GM23338 (cell line): ENCODE data around the gene ABCC1. TPM values are rescaled to one million over a fixed set of nuclear protein-coding genes. Genes with fewer than 3 reads are reported as not detected.

Source experiments
- ATAC-seq: fragments of 200-7000 bp; cut with Tn5 transposase; 3 replicates; pipeline ENCODE4 v1.9.1; 2020
- DNase-seq: peaks from one replicate; pipeline ENCODE4 v3.0.0-alpha.2; 2015; ENCODE audit warnings: low spot score
- H2AFZ ChIP-seq: fragments of 200-600 bp; sonication (generic); 2 replicates; pipeline ENCODE4 v1.8.0; 2016; ENCODE audit warnings: antibody characterized with exemption, mild to moderate bottlenecking, moderate library complexity
- H3F3A ChIP-seq: fragments of 200-600 bp; sonication (generic); replicated peaks from 2 replicates; pipeline ENCODE4 v1.8.0; 2017; ENCODE audit warnings: antibody characterized with exemption, mixed run types, low read depth
- H3K27ac ChIP-seq: fragments of 200-600 bp; sonication (generic); 2 replicates; pipeline ENCODE4 v1.6.1; 2016; ENCODE audit warnings: low read depth
- H3K27me3 ChIP-seq: fragments of 200-600 bp; sonication (generic); 2 replicates; pipeline ENCODE4 v1.8.0; 2016; ENCODE audit warnings: mild to moderate bottlenecking, mixed run types, moderate library complexity; ENCODE audit not compliant: insufficient read depth
- H3K36me3 ChIP-seq: fragments of 200-600 bp; sonication (generic); 2 replicates; pipeline ENCODE4 v1.8.0; 2016; ENCODE audit warnings: mild to moderate bottlenecking; ENCODE audit not compliant: insufficient read depth
- H3K4me1 ChIP-seq: fragments of 200-600 bp; sonication (generic); 2 replicates; pipeline ENCODE4 v1.8.0; 2016; ENCODE audit warnings: mild to moderate bottlenecking, moderate library complexity; ENCODE audit not compliant: insufficient read depth
- H3K4me2 ChIP-seq: fragments of 200-600 bp; sonication (generic); 2 replicates; pipeline ENCODE4 v1.7.1; 2017; ENCODE audit warnings: mixed run types
- H3K4me3 ChIP-seq: fragments of 200-600 bp; sonication (generic); 2 replicates; pipeline ENCODE4 v1.6.1; 2016; ENCODE audit warnings: mixed run types
- H3K79me2 ChIP-seq: fragments of 200-600 bp; sonication (generic); replicated peaks from 2 replicates; pipeline ENCODE4 v1.8.0; 2017; ENCODE audit warnings: mild to moderate bottlenecking; ENCODE audit not compliant: insufficient read depth
- H3K9me2 ChIP-seq: fragments of 200-600 bp; sonication (generic); 2 replicates; pipeline ENCODE4 v1.8.0; 2017; ENCODE audit not compliant: insufficient read depth
- H4K20me1 ChIP-seq: fragments of 200-600 bp; sonication (generic); replicated peaks from 2 replicates; pipeline ENCODE4 v1.8.0; 2017; ENCODE audit warnings: mild to moderate bottlenecking; ENCODE audit not compliant: insufficient read depth
- H3K27ac Mint-ChIP-seq: 2 replicates; pipeline ENCODE4 v1.8.0; 2020; ENCODE audit warnings: inconsistent platforms, mild to moderate bottlenecking, moderate library complexity, mixed read lengths
- H3K27me3 Mint-ChIP-seq: 3 replicates; pipeline ENCODE4 v1.8.0; 2022; ENCODE audit warnings: low read depth, mild to moderate bottlenecking, moderate library complexity, mixed read lengths, inconsistent platforms; ENCODE audit not compliant: insufficient read depth, poor library complexity
- H3K36me3 Mint-ChIP-seq: 3 replicates; pipeline ENCODE4 v1.8.0; 2021; ENCODE audit warnings: low read depth, mild to moderate bottlenecking, inconsistent platforms, moderate library complexity, mixed read lengths
- H3K4me1 Mint-ChIP-seq: 3 replicates; pipeline ENCODE4 v1.8.0; 2020; ENCODE audit warnings: mild to moderate bottlenecking, inconsistent platforms, mixed read lengths
- H3K4me3 Mint-ChIP-seq: 3 replicates; pipeline ENCODE4 v1.8.0; 2021; ENCODE audit warnings: moderate library complexity, mild to moderate bottlenecking, inconsistent platforms, mixed read lengths
- H3K9me3 Mint-ChIP-seq: 3 replicates; pipeline ENCODE4 v1.8.0; 2020; ENCODE audit warnings: moderate library complexity, mild to moderate bottlenecking, inconsistent platforms, mixed read lengths
- CREB1 ChIP-seq: fragments of 250-450 bp; sonication (Bioruptor Pico); IDR thresholded peaks from 2 replicates; pipeline ENCODE4 v1.5.0; 2020; ENCODE audit warnings: low read depth, mild to moderate bottlenecking, moderate library complexity
- CTCF ChIP-seq, 2 experiments: fragments of 200-600 bp in 1 of 2; sonication (generic) in 1 of 2; conservative IDR thresholded peaks; 2 replicates each; pipeline versions ENCODE4 v1.5.1 to v1.6.1; 2016 to 2017; ENCODE audit warnings: antibody characterized with exemption in 2 of 2, low read depth in 2 of 2, mild to moderate bottlenecking in 2 of 2, moderate library complexity in 1 of 2
- ETS1 ChIP-seq: IDR thresholded peaks from 2 replicates; pipeline ENCODE4 v1.6.1; 2016; ENCODE audit warnings: antibody characterized with exemption
- EZH2phosphoT487 ChIP-seq: fragments of 200-600 bp; sonication (generic); IDR thresholded peaks from one replicate; pipeline ENCODE4 v1.8.1; 2018; ENCODE audit warnings: antibody characterized with exemption; ENCODE audit not compliant: unreplicated experiment
- JUNB ChIP-seq: IDR thresholded peaks from one replicate; pipeline ENCODE4 v1.6.1; 2016; ENCODE audit warnings: antibody characterized with exemption; ENCODE audit not compliant: unreplicated experiment
- NANOG ChIP-seq: IDR thresholded peaks from 2 replicates; pipeline ENCODE4 v1.6.1; 2016; ENCODE audit warnings: antibody characterized with exemption, borderline replicate concordance
- POLR2AphosphoS5 ChIP-seq: IDR thresholded peaks from 2 replicates; pipeline ENCODE4 v1.6.1; 2016; ENCODE audit warnings: antibody characterized with exemption, low read depth
- REST ChIP-seq: IDR thresholded peaks from one replicate; pipeline ENCODE4 v1.6.1; 2018; ENCODE audit warnings: antibody characterized with exemption; ENCODE audit not compliant: unreplicated experiment
- STAT1 ChIP-seq: IDR thresholded peaks from one replicate; pipeline ENCODE4 v1.6.1; 2016; ENCODE audit warnings: antibody characterized with exemption; ENCODE audit not compliant: unreplicated experiment
- ZNF114 ChIP-seq: fragments of 250-450 bp; sonication (Bioruptor Pico); IDR thresholded peaks from 2 replicates; pipeline ENCODE4 v1.5.0; 2020; ENCODE audit warnings: mild to moderate bottlenecking, moderate library complexity
- ZNF331 ChIP-seq: fragments of 250-450 bp; sonication (Bioruptor Pico); IDR thresholded peaks from 2 replicates; pipeline ENCODE4 v1.5.0; 2020; ENCODE audit warnings: low read depth, mild to moderate bottlenecking, moderate library complexity
- polyA plus RNA-seq: library from polyadenylated mRNA; unstranded; fragments of >200 nt; fragmentation: Nextera tagmentation; extraction: Ambion mirVana; gene quantifications from 2 replicates; pipeline ENCODE4 v1.2.1, GENCODE V29; 2016
- total RNA-seq: library from RNA; depleted of rRNA; stranded (reverse); fragments of >200 nt; shearing (Covaris generic); gene quantifications from 2 replicates; pipeline ENCODE4 v1.2.3, GENCODE V29; 2014

Gene ABCC1
- total and polyA plus RNA-seq, 2 experiments from 2014 or later = 11.0 to 46.6 TPM

DNA sequence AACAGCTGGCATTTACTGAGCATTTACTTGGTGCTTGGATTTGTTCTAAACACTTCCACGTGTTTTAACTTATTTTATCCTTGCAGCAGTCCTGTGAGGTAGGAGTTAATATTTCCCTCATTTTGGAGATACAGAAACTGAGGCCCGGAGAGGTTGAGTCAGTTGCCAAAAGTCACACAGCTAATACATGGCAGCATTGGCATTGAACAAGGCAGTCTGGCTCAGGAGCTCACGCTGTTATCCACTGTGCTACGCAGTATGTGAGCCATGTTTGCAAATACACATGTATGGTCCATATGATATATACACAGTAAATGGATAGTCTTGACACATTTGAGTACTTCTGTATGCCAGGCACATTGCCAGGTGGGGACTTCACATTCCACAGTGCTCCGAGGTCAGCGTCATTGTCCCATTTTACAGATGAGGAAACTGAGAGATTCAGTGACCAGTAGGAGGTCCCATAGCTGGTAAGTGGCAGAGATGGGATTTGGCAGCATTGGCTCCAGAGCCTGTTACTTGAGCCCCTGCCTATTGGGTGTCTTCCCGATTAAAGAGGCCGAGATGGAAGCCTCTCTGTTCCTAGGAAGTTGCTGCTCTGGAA is 163.1 kb downstream of the ABCC1 start (continued):
- TF ChIP-seq REST = no peak
- TF ChIP-seq ZNF114 = no peak
- no peak for TF ChIP-seq CREB1 (CRISPR knock-in tag)
- no peak for TF ChIP-seq ZNF331 (CRISPR knock-in tag)
- TF ChIP-seq EZH2phosphoT487 = no peak
- TF ChIP-seq POLR2AphosphoS5 = no peak
- TF ChIP-seq NANOG = no peak
- TF ChIP-seq ETS1 = no peak
- TF ChIP-seq CTCF (conservative IDR thresholded peaks at IDR 0.05; ENCODE audit: low read depth in 2 of 2) = no peak
- no peak for TF ChIP-seq STAT1

- peaks cover 2% of the 10 kb centered on the region for H3K27me3 Mint-ChIP-seq
- H3K4me3 ChIP-seq = no peak overlapping the region
- ATAC-seq = no peak
- no peaks in the 10 kb centered on the region; the same call in 1 of the 2 replicates for H3K4me1 ChIP-seq
- no peak overlapping the region for H3K27ac ChIP-seq
- no peak overlapping the region for H3K27ac Mint-ChIP-seq
- no peaks in the 10 kb centered on the region for H3K9me2 ChIP-seq
- H3K36me3 Mint-ChIP-seq = peaks cover 85% of the 10 kb centered on the region
- H3K9me3 Mint-ChIP-seq = no peaks in the 10 kb centered on the region
- no peaks in the 10 kb centered on the region for H3K27me3 ChIP-seq
- no peaks in the 10 kb centered on the region for H3F3A ChIP-seq
- peaks cover 45% of the 10 kb centered on the region for H3K36me3 ChIP-seq
- no peak overlapping the region for H2AFZ ChIP-seq
- H4K20me1 ChIP-seq = peaks cover 3% of the 10 kb centered on the region; the same call in 1 of the 2 replicates
- no peak overlapping the region for H3K4me2 ChIP-seq
- H3K4me1 Mint-ChIP-seq = no peaks in the 10 kb centered on the region; the same call in 2 of the 3 replicates
- no peaks in the 10 kb centered on the region for H3K79me2 ChIP-seq
- H3K4me3 Mint-ChIP-seq = no peak overlapping the region
- DNase-seq = no peak
- no peak for TF ChIP-seq JUNB
Measured at GRCh38 chr16:16113076-16113475, 163.7 kb downstream of the ABCC1 start.
